HepG2 (cell line): Measurements from ENCODE around the gene PRDM15. TPM values are rescaled to one million over a fixed set of nuclear protein-coding genes. Genes with fewer than 3 reads are reported as not detected.

Experiments
- ATAC-seq: fragments of 200-7000 bp; cut with Tn5 transposase; 3 replicates; pipeline ENCODE4 v1.9.1; 2020; ENCODE audit warnings: mild to moderate bottlenecking, moderate library complexity
- BruUV-seq: library from RNA; stranded (reverse); fragments of 400-500 nt; replicated peaks from 2 replicates; lab custom pipeline; 2021; lab: Mats Ljungman, UMichigan
- CTCF ChIA-PET: fragments of 300-600 bp; formaldehyde crosslinking; extraction: SDS; loops from one replicate; lab custom pipeline; 2021; ENCODE audit warnings: low total read pairs, inconsistent platforms, low intra/inter-chr PET ratio; lab: Yijun Ruan, JAX
- POLR2A ChIA-PET: fragments of 350-600 bp; sonication (Branson Sonifier 250); formaldehyde crosslinking; loops from one replicate; lab custom pipeline; 2020; ENCODE audit warnings: antibody characterized with exemption, inconsistent platforms; lab: Yijun Ruan, JAX
- DNase-seq: peaks from one replicate; pipeline ENCODE4 v3.0.0-alpha.2; 2015; ENCODE audit warnings: low spot score
- FAIRE-seq: peaks from 3 replicates; lab custom pipeline; 2011; peaks lifted over from hg19 to GRCh38; lab: Jason Lieb, UNC
- H2AFZ ChIP-seq: one replicate; pipeline ENCODE4 v1.6.1; 2011; ENCODE audit warnings: low read length, inconsistent platforms
- H3K27ac ChIP-seq: fragments of 300-600 bp; 3 replicates; pipeline ENCODE4 v1.8.0; 2011; ENCODE audit warnings: mixed run types, mild to moderate bottlenecking, mixed read lengths, low read length, inconsistent platforms; ENCODE audit not compliant: insufficient read depth; ENCODE audit errors: extremely low read length
- H3K27me3 ChIP-seq, 2 experiments: fragments of 200-600 bp in 1 of 2; 2 replicates in 1 of 2; 3 replicates in 1 of 2; pipeline versions ENCODE4 v1.6.0 to v1.8.0; 2011; ENCODE audit warnings: low read length in 2 of 2, mild to moderate bottlenecking in 2 of 2, moderate library complexity in 2 of 2, inconsistent platforms in 1 of 2; ENCODE audit not compliant: insufficient read depth in 2 of 2, control insufficient read depth in 1 of 2
- H3K36me3 ChIP-seq, 2 experiments: fragments of 200-600 bp in 1 of 2; replicated peaks in 1 of 2; 2 replicates in 1 of 2; 3 replicates in 1 of 2; pipeline versions ENCODE4 v1.5.1 to v1.8.0; 2011; ENCODE audit warnings: low read length in 2 of 2, inconsistent platforms in 1 of 2; ENCODE audit not compliant: insufficient read depth in 2 of 2, control insufficient read depth in 1 of 2
- H3K4me1 ChIP-seq: 2 replicates; pipeline ENCODE4 v1.5.1; 2012; ENCODE audit warnings: low read length, inconsistent platforms; ENCODE audit not compliant: insufficient read depth
- H3K4me2 ChIP-seq: 2 replicates; pipeline ENCODE4 v1.6.0; 2011; ENCODE audit warnings: low read depth, low read length, inconsistent platforms
- H3K4me3 ChIP-seq, 3 experiments: fragments of 200-600 bp in 1 of 3; sonication (generic), shearing (Covaris generic) in 1 of 3; replicated peaks in 1 of 3; 2 replicates each; pipeline ENCODE4 v1.5.1; 2011 to 2016; ENCODE audit warnings: low read length in 3 of 3, inconsistent platforms in 2 of 3, low read depth in 2 of 3, mild to moderate bottlenecking in 2 of 3, control low read depth in 1 of 3, mixed read lengths in 1 of 3; ENCODE audit not compliant: insufficient read depth in 1 of 3
- H3K79me2 ChIP-seq: one replicate; pipeline ENCODE4 v1.6.1; 2011; ENCODE audit warnings: low read length, inconsistent platforms; ENCODE audit not compliant: insufficient read depth
- H3K9ac ChIP-seq: 2 replicates; pipeline ENCODE4 v1.6.0; 2011; ENCODE audit warnings: mild to moderate bottlenecking, low read depth, low read length, inconsistent platforms; ENCODE audit not compliant: insufficient read depth
- H3K9me3 ChIP-seq: 2 replicates; pipeline ENCODE4 v1.5.1; 2012; ENCODE audit warnings: mild to moderate bottlenecking, low read length
- H4K20me1 ChIP-seq: 2 replicates; pipeline ENCODE4 v1.6.0; 2011; ENCODE audit warnings: inconsistent platforms, mild to moderate bottlenecking, low read length, moderate library complexity; ENCODE audit not compliant: insufficient read depth
- CBFB ChIP-seq: sonication (generic); formaldehyde crosslinking; IDR thresholded peaks from 2 replicates; pipeline ENCODE4 v1.4.0; 2020; ENCODE audit warnings: missing genetic modification reagents
- CCDC6 ChIP-seq: sonication (generic); formaldehyde crosslinking; IDR thresholded peaks from 2 replicates; pipeline ENCODE4 v1.8.1; 2022; ENCODE audit warnings: mild to moderate bottlenecking, missing genetic modification reagents, moderate library complexity
- NFIC ChIP-seq: IDR thresholded peaks from 2 replicates; pipeline ENCODE4 v1.6.1; 2012; ENCODE audit warnings: mild to moderate bottlenecking, low read length, inconsistent platforms
- RARA ChIP-seq: IDR thresholded peaks from 2 replicates; pipeline ENCODE4 v1.6.1; 2016; ENCODE audit warnings: missing genetic modification reagents, missing compliant biosample characterization
- ZNF18 ChIP-seq: sonication (generic); formaldehyde crosslinking; IDR thresholded peaks from 2 replicates; pipeline ENCODE4 v1.8.0; 2022; ENCODE audit warnings: mild to moderate bottlenecking, missing genetic modification reagents; ENCODE audit not compliant: insufficient replicate concordance
- ZNF337 ChIP-seq: sonication (generic); formaldehyde crosslinking; IDR thresholded peaks from 2 replicates; pipeline ENCODE4 v1.5.1; 2020; ENCODE audit warnings: missing genetic modification reagents, low read depth, mild to moderate bottlenecking, borderline replicate concordance
- ZNF383 ChIP-seq: sonication (generic); formaldehyde crosslinking; IDR thresholded peaks from 2 replicates; pipeline ENCODE4 v1.4.0; 2020; ENCODE audit warnings: missing genetic modification reagents, mild to moderate bottlenecking, borderline replicate concordance
- ZNF513 ChIP-seq: sonication (generic); formaldehyde crosslinking; conservative IDR thresholded peaks from 2 replicates; pipeline ENCODE4 v1.5.0; 2020; ENCODE audit warnings: missing genetic modification reagents
- ZNF841 ChIP-seq: sonication (generic); formaldehyde crosslinking; IDR thresholded peaks from 2 replicates; pipeline ENCODE4 v1.8.1; 2023; ENCODE audit warnings: missing genetic modification reagents, borderline replicate concordance
- WGBS: methylation state at CpG from one replicate; pipeline ENCODE4 v1.1.6; 2017; ENCODE audit warnings: low lambda C conversion rate; 5-methylcytosine and 5-hydroxymethylcytosine counted together
- in situ Hi-C: cut with HindIII; loops from 2 replicates; pipeline ENCODE4 v1.10.0; 2017; ENCODE audit warnings: low pct_unique_long_range_greater_than_20kb; ENCODE audit not compliant: extremely low pct_ligation_motif_present
- intact Hi-C: fragments of 100-400 bp; cut with micrococcal nuclease; formaldehyde crosslinking; loops from one replicate; pipeline ENCODE4 v1.10.0; 2022; ENCODE audit not compliant: unreplicated experiment
- polyA plus RNA-seq, 8 experiments: library from polyadenylated mRNA; depleted of rRNA in 3 of 8; stranded (reverse) in 7 of 8; unstranded in 1 of 8; fragments of >200 nt; fragmentation: Illumina TruSeq in 4 of 8; extraction: Trizol in 4 of 8; gene quantifications; 2 replicates each; pipeline versions ENCODE4 v1.2.1 to v1.2.3, GENCODE V29; 2011 to 2016; ENCODE audit warnings: low read depth in 4 of 8, missing spikeins in 1 of 8, mixed read lengths in 1 of 8; ENCODE audit not compliant: insufficient read depth in 1 of 8
- total RNA-seq, 5 experiments: library from RNA; depleted of rRNA; stranded (reverse); fragments of >200 nt; fragmentation: Illumina TruSeq; extraction: Trizol; gene quantifications; 2 replicates each; pipeline ENCODE4 v1.2.3, GENCODE V29; 2016; ENCODE audit warnings: low read depth in 1 of 5

PRDM15 gene
- total and polyA plus RNA-seq, 2 of the 13 experiments (the other 11 are each of a cell fraction or from before 2014, with no cell fraction given): 4.0 to 6.9 TPM

GRCh38 chr21:41895643-41896493 is 16.7 kb upstream of the PRDM15 start (continued):
- TF ChIP-seq ZNF513 (CRISPR knock-in tag): no peak

GRCh38 chr21:41894922-41895557 is 15.9 kb upstream of the PRDM15 start:
- intact Hi-C loops: no loop called here

More at GRCh38 chr21:41894922-41895557, 15.9 kb upstream of the PRDM15 start:
- Histone ChIP-seq H3K27ac (no peak overlapping the region), H4K20me1 (no peaks in the 10 kb centered on the region), H3K4me1 (no peaks in the 10 kb centered on the region), H3K4me3 (no peak overlapping the region), H3K9ac (no peak overlapping the region), H2AFZ (no peak overlapping the region), H3K9me3 (no peaks in the 10 kb centered on the region), H3K4me2 (no peak overlapping the region), H3K27me3 (no peaks in the 10 kb centered on the region), H3K79me2 (no peaks in the 10 kb centered on the region), H3K36me3 (peaks cover 1 to 16% of the 10 kb centered on the region in 2 experiments; a peak in 3 of 5 replicates)
- no TSS peak for BruUV-seq
- FAIRE-seq: no peak
- TF ChIP-seq RARA (CRISPR knock-in tag) (no peak), ZNF383 (no peak), ZNF337 (CRISPR knock-in tag) (no peak), NFIC (no peak), CBFB (CRISPR knock-in tag) (no peak), ZNF18 (CRISPR knock-in tag) (no peak), ZNF841 (CRISPR knock-in tag) (no peak), CCDC6 (CRISPR knock-in tag) (no peak)
- no peak for DNase-seq
- POLR2A ChIA-PET: no interaction called here
- ATAC-seq: no peak
- WGBS: 87% methylated on average over 11 of the region's 13 CpGs
- in situ Hi-C loops: no loop called here
- CTCF ChIA-PET: no interaction called here
